ENCODE measurements around the gene SF3B2. TPM values are rescaled to one million over a fixed set of nuclear protein-coding genes. Genes with fewer than 3 reads are reported as not detected.

The SF3B2 gene
- total and polyA plus RNA-seq, 8 donors: 122 to 233 (median 211) TPM

- intact Hi-C loops (cut with DNase I): no loop called here
- Histone ChIP-seq H3K4me1 (peaks cover 9 to 23% of the 10 kb centered on the region in 2 donors), H3K27ac (no peak within 1 kb of the TSS), H3K36me3 (peaks cover 0 to 4% of the 10 kb centered on the region in 2 donors), H3K4me3 (no peak within 1 kb of the TSS), H3K27me3 (peaks cover 8 to 26% of the 10 kb centered on the region in 2 donors), H3K9me3 (no peaks in the 10 kb centered on the region)
- ATAC-seq (no peak), DNase-seq (no peak)
- TF ChIP-seq CTCF (IDR thresholded peaks at IDR 0.05): no peak
Measured at GRCh38 chr11:66048547-66049323, 3.4 kb upstream of the SF3B2 start, which contains the start of gene GAL3ST3. Gene GAL3ST3 (minus strand): TSS chr11:66049161. CDS start chr11:66045415, 3,746 bp downstream.

GRCh38 chr11:66050581-66051231 is 1.5 kb upstream of the SF3B2 start:
- intact Hi-C loops (cut with DNase I): no loop called here
- H3K4me1 ChIP-seq: peaks cover 9 to 29% of the 10 kb centered on the region in 2 donors
- ATAC-seq (no peak), DNase-seq (no peak)
- no peak overlapping the region for H3K4me3 ChIP-seq
- no peak overlapping the region for H3K27ac ChIP-seq
- peaks cover 0 to 23% of the 10 kb centered on the region in 2 donors for H3K36me3 ChIP-seq
- TF ChIP-seq CTCF (IDR thresholded peaks at IDR 0.05): no peak
- no peaks in the 10 kb centered on the region for H3K9me3 ChIP-seq
- peaks cover 8 to 26% of the 10 kb centered on the region in 2 donors for H3K27me3 ChIP-seq

- Histone ChIP-seq H3K36me3 (peaks cover 0 to 30% of the 10 kb centered on the region in 2 donors), H3K4me3 (peak overlapping the region; percentile 72 to 98), H3K27ac (peak overlapping the region; percentile 89 to 91), H3K27me3 (peaks cover 8 to 26% of the 10 kb centered on the region in 2 donors), H3K4me1 (peaks cover 9 to 29% of the 10 kb centered on the region in 2 donors), H3K9me3 (no peaks in the 10 kb centered on the region)
- DNase-seq (no peak), ATAC-seq (no peak)
- intact Hi-C loops (cut with DNase I): no loop called here
- TF ChIP-seq CTCF (IDR thresholded peaks at IDR 0.05): no peak
Measured at GRCh38 chr11:66051371-66051765, 796 bp upstream of the SF3B2 start.

GRCh38 chr11:66052664-66052982 is 459 bp downstream of the SF3B2 start:
- Histone ChIP-seq H3K4me3 (peak overlapping the region; percentile 72 to 98), H3K27ac (peak overlapping the region; percentile 89 to 91), H3K27me3 (peaks cover 8 to 22% of the 10 kb centered on the region in 2 donors), H3K36me3 (peaks cover 0 to 42% of the 10 kb centered on the region in 2 donors), H3K4me1 (peaks cover 9 to 29% of the 10 kb centered on the region in 2 donors), H3K9me3 (no peaks in the 10 kb centered on the region)
- no peak for TF ChIP-seq CTCF (IDR thresholded peaks at IDR 0.05)
- ATAC-seq (no peak), DNase-seq (no peak)
- intact Hi-C loops (cut with DNase I): no loop called here

- Histone ChIP-seq H3K36me3 (peaks cover 0 to 66% of the 10 kb centered on the region in 2 donors), H3K4me1 (peaks cover 9 to 29% of the 10 kb centered on the region in 2 donors), H3K4me3 (no peak overlapping the region), H3K27ac (no peak overlapping the region), H3K9me3 (no peaks in the 10 kb centered on the region), H3K27me3 (no peaks in the 10 kb centered on the region)
- intact Hi-C loops (cut with DNase I): no loop called here
- DNase-seq: no peak
- TF ChIP-seq CTCF (IDR thresholded peaks at IDR 0.05): no peak
- ATAC-seq: no peak
Measured at GRCh38 chr11:66055021-66055420, 2.9 kb downstream of the SF3B2 start.

Measured in left lung (tissue), 10 donors.